Osteocyte (in vitro differentiated cells): ENCODE results near the gene SIPA1L3. TPM values are rescaled to one million over a fixed set of nuclear protein-coding genes. Genes with fewer than 3 reads are reported as not detected.

Source experiments
- DNase-seq: peaks from one replicate; pipeline ENCODE4 v3.0.0; 2021; ENCODE audit warnings: mixed read lengths; ENCODE audit not compliant: unreplicated experiment; ENCODE audit errors: extremely low spot score
- H3K27ac Mint-ChIP-seq: one replicate; pipeline ENCODE4 v1.8.0; 2021; ENCODE audit warnings: mild to moderate bottlenecking, mixed read lengths; ENCODE audit not compliant: unreplicated experiment
- H3K27me3 Mint-ChIP-seq: one replicate; pipeline ENCODE4 v1.8.0; 2021; ENCODE audit warnings: mixed read lengths; ENCODE audit not compliant: unreplicated experiment
- H3K36me3 Mint-ChIP-seq: one replicate; pipeline ENCODE4 v1.8.0; 2021; ENCODE audit warnings: mixed read lengths; ENCODE audit not compliant: unreplicated experiment
- H3K4me1 Mint-ChIP-seq: one replicate; pipeline ENCODE4 v1.8.0; 2021; ENCODE audit warnings: mixed read lengths; ENCODE audit not compliant: unreplicated experiment
- H3K4me3 Mint-ChIP-seq: one replicate; pipeline ENCODE4 v1.8.0; 2021; ENCODE audit warnings: mild to moderate bottlenecking, moderate library complexity, mixed read lengths; ENCODE audit not compliant: unreplicated experiment
- H3K9me3 Mint-ChIP-seq: one replicate; pipeline ENCODE4 v1.8.0; 2021; ENCODE audit warnings: mixed read lengths; ENCODE audit not compliant: unreplicated experiment
- total RNA-seq: library from RNA; stranded (reverse); gene quantifications from 2 replicates; pipeline ENCODE4 v1.2.1, GENCODE V29; 2021
- TF ChIP-seq, protein P1 (sequence below): fragments of 200-600 bp; sonication (generic); IDR thresholded peaks from 2 replicates; pipeline ENCODE4 v1.5.0; 2021; ENCODE audit warnings: antibody characterized with exemption, mild to moderate bottlenecking, moderate library complexity

The SIPA1L3 gene
- total RNA-seq, 1 donor from 2014 or later: 27.1 TPM

DNA sequence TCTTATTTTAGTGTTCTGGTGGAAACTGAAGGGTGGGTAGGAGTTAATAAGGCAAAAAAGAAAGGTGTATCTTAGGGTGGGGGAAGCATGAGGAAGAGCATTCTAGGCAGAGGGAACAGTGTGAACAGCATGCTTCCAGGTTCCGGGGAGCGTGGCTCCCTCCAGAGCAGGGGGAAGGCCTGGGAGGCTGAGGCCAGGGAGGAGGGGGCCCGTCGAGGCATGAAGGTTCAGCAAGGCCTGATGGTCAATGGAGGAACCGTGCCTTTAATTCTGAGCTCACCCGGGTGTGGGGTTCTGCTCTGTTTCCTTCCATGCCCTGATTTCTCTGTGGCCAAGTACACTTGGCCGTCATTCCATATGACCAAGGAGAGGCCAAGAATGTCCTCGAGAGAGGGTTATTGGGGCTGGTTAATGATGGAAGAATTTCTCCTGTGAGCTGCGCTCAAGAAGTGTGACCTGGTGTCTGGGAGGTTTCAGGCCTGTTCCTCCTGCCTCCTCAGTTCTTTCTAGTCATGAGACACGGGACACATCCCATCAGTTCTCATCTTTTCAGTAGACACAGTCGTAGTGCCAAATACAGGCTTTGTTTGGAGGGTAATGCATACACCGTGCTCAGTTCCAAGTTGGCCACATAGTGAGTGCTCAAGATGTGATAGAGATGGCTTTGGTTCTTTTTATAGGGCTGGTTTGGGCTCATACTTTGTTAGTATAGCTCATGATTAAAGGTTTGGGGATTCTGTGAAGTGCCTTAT, 73.6 kb downstream of the SIPA1L3 start:
- no peaks in the 10 kb centered on the region for H3K9me3 Mint-ChIP-seq
- DNase-seq: no peak
- H3K27ac Mint-ChIP-seq: no peak overlapping the region
- H3K36me3 Mint-ChIP-seq: no peaks in the 10 kb centered on the region
- H3K4me3 Mint-ChIP-seq: no peak overlapping the region
- peaks cover 2% of the 10 kb centered on the region for H3K4me1 Mint-ChIP-seq
- TF ChIP-seq, protein P1, sequence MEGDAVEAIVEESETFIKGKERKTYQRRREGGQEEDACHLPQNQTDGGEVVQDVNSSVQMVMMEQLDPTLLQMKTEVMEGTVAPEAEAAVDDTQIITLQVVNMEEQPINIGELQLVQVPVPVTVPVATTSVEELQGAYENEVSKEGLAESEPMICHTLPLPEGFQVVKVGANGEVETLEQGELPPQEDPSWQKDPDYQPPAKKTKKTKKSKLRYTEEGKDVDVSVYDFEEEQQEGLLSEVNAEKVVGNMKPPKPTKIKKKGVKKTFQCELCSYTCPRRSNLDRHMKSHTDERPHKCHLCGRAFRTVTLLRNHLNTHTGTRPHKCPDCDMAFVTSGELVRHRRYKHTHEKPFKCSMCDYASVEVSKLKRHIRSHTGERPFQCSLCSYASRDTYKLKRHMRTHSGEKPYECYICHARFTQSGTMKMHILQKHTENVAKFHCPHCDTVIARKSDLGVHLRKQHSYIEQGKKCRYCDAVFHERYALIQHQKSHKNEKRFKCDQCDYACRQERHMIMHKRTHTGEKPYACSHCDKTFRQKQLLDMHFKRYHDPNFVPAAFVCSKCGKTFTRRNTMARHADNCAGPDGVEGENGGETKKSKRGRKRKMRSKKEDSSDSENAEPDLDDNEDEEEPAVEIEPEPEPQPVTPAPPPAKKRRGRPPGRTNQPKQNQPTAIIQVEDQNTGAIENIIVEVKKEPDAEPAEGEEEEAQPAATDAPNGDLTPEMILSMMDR: no peak
- H3K27me3 Mint-ChIP-seq: no peaks in the 10 kb centered on the region

DNA sequence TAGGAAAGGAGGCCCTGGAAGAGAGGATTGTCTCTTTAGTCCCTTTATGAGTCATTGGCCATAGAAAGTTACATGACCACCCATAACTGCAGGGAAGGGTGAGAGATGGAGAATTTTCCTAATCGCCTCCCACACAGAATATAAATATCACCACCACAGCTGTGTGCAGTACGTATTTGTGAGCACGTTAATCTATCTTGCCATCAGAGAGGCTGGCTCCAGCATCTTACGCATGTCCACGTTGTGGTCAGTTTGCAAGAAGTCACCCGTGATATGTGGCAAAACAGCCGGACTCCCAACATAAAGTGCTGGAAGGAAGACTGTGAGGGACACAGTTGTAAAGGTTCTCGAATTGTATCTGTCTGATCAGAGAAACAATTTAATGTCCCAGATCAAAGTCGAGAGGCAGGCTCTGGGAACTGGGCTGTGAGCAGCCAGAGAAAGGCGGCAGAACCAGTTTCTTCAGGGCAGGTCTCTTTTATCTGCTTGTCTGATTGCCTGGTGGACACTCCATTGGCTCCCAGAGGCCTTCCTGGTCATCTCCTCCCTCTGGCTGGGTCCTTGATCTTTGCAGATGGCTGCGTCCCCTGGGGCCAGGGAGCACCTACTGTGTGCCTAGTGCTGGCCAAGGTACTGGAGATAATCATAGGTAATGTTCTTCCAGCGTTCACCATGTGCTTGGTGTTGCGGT, 74.9 kb downstream of the SIPA1L3 start:
- H3K4me1 Mint-ChIP-seq: peaks cover 2% of the 10 kb centered on the region
- no peak overlapping the region for H3K4me3 Mint-ChIP-seq
- no peaks in the 10 kb centered on the region for H3K9me3 Mint-ChIP-seq
- H3K27ac Mint-ChIP-seq: no peak overlapping the region
- H3K27me3 Mint-ChIP-seq: no peaks in the 10 kb centered on the region
- TF ChIP-seq, protein P1: no peak
- DNase-seq: no peak
- no peaks in the 10 kb centered on the region for H3K36me3 Mint-ChIP-seq

DNA sequence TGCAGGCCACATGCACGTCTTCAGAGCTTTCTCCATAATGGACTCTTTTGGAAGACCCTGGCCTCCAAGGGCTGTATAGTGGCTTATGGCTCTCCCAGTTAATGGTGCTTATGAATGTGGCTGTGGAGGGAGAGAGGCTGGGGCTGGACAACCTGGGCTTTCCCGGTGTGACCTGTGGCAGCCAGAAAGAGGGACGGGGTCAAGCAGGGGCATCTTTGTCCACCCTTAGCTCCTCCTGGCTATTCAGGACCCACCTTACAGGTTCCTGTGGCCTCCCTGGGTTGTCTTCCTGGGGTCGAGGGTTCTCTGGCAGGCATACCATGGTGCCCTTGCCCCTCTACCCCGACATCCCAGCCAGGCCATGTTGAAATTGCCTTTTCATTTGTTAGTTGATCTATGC, 75.6 kb downstream of the SIPA1L3 start:
- no peaks in the 10 kb centered on the region for H3K36me3 Mint-ChIP-seq
- no peak overlapping the region for H3K27ac Mint-ChIP-seq
- H3K4me1 Mint-ChIP-seq: peaks cover 4% of the 10 kb centered on the region
- no peaks in the 10 kb centered on the region for H3K27me3 Mint-ChIP-seq
- no peak for DNase-seq
- no peak overlapping the region for H3K4me3 Mint-ChIP-seq
- TF ChIP-seq, protein P1: no peak
- H3K9me3 Mint-ChIP-seq: no peaks in the 10 kb centered on the region

DNA sequence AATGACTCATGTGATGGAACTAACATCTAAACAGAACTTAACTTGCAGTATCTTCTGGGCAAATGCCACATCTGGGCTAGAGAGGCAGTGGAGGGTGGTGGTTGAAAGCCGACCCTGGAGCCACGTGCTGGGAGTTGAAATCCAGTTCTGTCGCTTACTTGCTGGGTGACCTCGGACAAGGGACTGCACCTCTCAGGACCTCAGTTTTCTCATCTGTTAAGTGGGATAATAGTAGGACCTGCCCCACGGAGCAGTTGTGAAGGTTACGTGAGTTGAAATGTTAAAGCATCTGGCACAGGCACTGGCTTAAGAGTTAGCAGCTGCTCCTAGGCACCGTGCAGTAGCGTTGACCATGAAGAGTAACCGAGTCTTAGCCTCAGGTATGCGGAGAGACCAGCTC, 76.1 kb downstream of the SIPA1L3 start:
- DNase-seq: no peak
- H3K27me3 Mint-ChIP-seq: no peaks in the 10 kb centered on the region
- no peak overlapping the region for H3K4me3 Mint-ChIP-seq
- TF ChIP-seq, protein P1: no peak
- H3K9me3 Mint-ChIP-seq: no peaks in the 10 kb centered on the region
- H3K27ac Mint-ChIP-seq: no peak overlapping the region
- H3K4me1 Mint-ChIP-seq: peaks cover 8% of the 10 kb centered on the region
- H3K36me3 Mint-ChIP-seq: no peaks in the 10 kb centered on the region

DNA sequence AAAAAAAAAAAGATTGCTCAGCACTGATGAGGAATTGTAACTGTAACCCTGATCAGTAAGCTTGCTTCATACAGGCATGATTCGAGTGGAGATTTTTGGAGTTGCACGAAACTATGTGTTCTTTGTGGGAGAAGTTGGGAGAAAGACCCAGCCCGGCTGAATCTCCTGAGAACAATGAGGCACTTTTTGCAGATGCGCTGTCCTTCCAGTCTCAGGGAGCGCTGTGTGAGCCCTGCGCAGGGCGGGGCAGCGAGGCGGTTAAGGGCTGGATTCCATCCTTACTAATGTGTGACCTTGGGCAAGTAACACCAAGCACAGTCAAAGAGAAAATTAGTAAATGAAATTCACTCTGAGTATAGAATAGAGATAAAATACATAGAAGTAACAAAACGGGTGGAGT, 76.9 kb downstream of the SIPA1L3 start:
- no peaks in the 10 kb centered on the region for H3K36me3 Mint-ChIP-seq
- no peak for DNase-seq
- H3K4me1 Mint-ChIP-seq: peaks cover 11% of the 10 kb centered on the region
- TF ChIP-seq, protein P1: no peak
- H3K9me3 Mint-ChIP-seq: no peaks in the 10 kb centered on the region
- no peak overlapping the region for H3K4me3 Mint-ChIP-seq
- H3K27me3 Mint-ChIP-seq: no peaks in the 10 kb centered on the region
- no peak overlapping the region for H3K27ac Mint-ChIP-seq
